SU-DHL-6 (cell line): ENCODE data around the gene PMM2.

Experiments
- H2AFZ ChIP-seq: fragments of 200-600 bp; sonication (generic); 2 replicates; pipeline ENCODE4 v1.6.1; 2014; ENCODE audit warnings: low read depth, mild to moderate bottlenecking, moderate library complexity, mixed read lengths, antibody characterized with exemption, low read length; ENCODE audit not compliant: severe bottlenecking
- H3F3A ChIP-seq: fragments of 200-600 bp; shearing (Covaris generic); 2 replicates; pipeline ENCODE4 v1.6.0; 2016; ENCODE audit warnings: antibody characterized with exemption, mild to moderate bottlenecking; ENCODE audit not compliant: insufficient read depth
- H3K27ac ChIP-seq: fragments of 200-600 bp; sonication (generic); 2 replicates; pipeline ENCODE4 v1.5.1; 2016; ENCODE audit warnings: low read depth, mild to moderate bottlenecking, low read length, moderate library complexity, mixed read lengths
- H3K27me3 ChIP-seq: fragments of 200-600 bp; sonication (generic), shearing (Covaris generic); 2 replicates; pipeline ENCODE4 v1.6.0; 2014; ENCODE audit warnings: mild to moderate bottlenecking, low read length
- H3K36me3 ChIP-seq: fragments of 200-600 bp; sonication (generic); 2 replicates; pipeline ENCODE4 v1.6.1; 2014; ENCODE audit warnings: mild to moderate bottlenecking, low read length, mixed read lengths
- H3K4me2 ChIP-seq: fragments of 300-600, 200-600 bp; shearing (Covaris generic), sonication (generic); 2 replicates; pipeline ENCODE4 v1.6.0; 2014; ENCODE audit warnings: low read length, low read depth, mild to moderate bottlenecking; ENCODE audit not compliant: poor library complexity, severe bottlenecking
- H3K4me3 ChIP-seq: fragments of 200-600 bp; sonication (generic); 2 replicates; pipeline ENCODE4 v1.5.1; 2014; ENCODE audit warnings: antibody characterized with exemption, low read length, mild to moderate bottlenecking, mixed read lengths; ENCODE audit not compliant: insufficient read depth, poor library complexity, severe bottlenecking
- H3K79me2 ChIP-seq: fragments of 200-600 bp; sonication (generic); 2 replicates; pipeline ENCODE4 v1.6.1; 2014; ENCODE audit warnings: mild to moderate bottlenecking, low read length, moderate library complexity; ENCODE audit not compliant: insufficient read depth
- H3K9ac ChIP-seq: fragments of 200-600 bp; sonication (generic); 2 replicates; pipeline ENCODE4 v1.7.0; 2014; ENCODE audit warnings: mild to moderate bottlenecking, low read length
- H3K9me2 ChIP-seq: fragments of 200-600 bp; sonication (generic); replicated peaks from 2 replicates; pipeline ENCODE4 v1.6.1; 2014; ENCODE audit warnings: low read length; ENCODE audit not compliant: insufficient read depth
- H3K9me3 ChIP-seq: fragments of 200-600 bp; sonication (generic); 2 replicates; pipeline ENCODE4 v1.6.1; 2014; ENCODE audit warnings: low read length, mixed read lengths; ENCODE audit not compliant: insufficient read depth
- H4K20me1 ChIP-seq: fragments of 200-600 bp; sonication (generic); 2 replicates; pipeline ENCODE4 v1.6.1; 2014; ENCODE audit warnings: low read depth, mild to moderate bottlenecking, antibody characterized with exemption, low read length, moderate library complexity, mixed read lengths
- EZH2phosphoT487 ChIP-seq: fragments of 200-600 bp; sonication (generic), shearing (Covaris generic); conservative IDR thresholded peaks from 2 replicates; pipeline ENCODE4 v1.6.1; 2018; ENCODE audit warnings: mild to moderate bottlenecking, antibody characterized with exemption, low read length, moderate library complexity, mixed read lengths
- TF ChIP-seq, protein P1 (sequence below): fragments of 200-600 bp; sonication (generic); IDR thresholded peaks from one replicate; pipeline ENCODE4 v1.5.1; 2017; ENCODE audit warnings: antibody characterized with exemption, mild to moderate bottlenecking, low read length, moderate library complexity; ENCODE audit not compliant: insufficient read depth, poor library complexity, severe bottlenecking

PMM2 gene

DNA sequence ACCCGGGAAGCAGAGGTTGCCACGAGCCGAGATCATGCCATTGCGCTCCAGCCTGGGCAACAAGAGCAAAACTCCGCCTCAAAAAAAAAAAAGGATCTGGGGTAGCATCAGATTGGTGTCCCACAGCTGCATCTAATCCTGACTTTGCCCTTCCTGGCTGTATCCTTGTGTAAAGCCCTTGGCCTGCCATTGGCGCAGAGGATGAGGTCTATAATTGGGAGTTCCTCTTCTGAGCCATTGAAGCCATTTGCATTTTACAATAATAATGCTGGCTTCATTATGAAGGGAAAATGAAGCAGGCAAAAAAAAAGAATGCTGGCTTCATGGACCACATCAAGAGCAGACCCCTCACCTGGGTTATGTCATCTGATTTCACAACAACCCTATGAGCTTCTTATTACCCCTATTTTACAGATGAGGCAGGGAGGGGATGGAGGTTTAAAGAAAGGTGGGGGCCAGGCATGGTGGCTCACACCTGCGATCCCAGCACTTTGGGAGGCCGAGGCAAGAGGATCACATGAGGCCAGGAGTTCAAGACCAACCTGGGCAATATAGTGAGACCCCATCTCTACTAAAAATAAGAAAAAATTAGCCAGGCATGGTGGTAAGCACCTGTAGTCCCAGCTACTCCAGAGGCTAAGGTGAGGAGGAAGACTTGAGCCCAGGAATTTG is 83.3 kb downstream of the PMM2 start:
- H3K4me2 ChIP-seq = no peak overlapping the region
- no peaks in the 10 kb centered on the region for H3F3A ChIP-seq
- H3K9ac ChIP-seq = no peak overlapping the region
- TF ChIP-seq, protein P1, sequence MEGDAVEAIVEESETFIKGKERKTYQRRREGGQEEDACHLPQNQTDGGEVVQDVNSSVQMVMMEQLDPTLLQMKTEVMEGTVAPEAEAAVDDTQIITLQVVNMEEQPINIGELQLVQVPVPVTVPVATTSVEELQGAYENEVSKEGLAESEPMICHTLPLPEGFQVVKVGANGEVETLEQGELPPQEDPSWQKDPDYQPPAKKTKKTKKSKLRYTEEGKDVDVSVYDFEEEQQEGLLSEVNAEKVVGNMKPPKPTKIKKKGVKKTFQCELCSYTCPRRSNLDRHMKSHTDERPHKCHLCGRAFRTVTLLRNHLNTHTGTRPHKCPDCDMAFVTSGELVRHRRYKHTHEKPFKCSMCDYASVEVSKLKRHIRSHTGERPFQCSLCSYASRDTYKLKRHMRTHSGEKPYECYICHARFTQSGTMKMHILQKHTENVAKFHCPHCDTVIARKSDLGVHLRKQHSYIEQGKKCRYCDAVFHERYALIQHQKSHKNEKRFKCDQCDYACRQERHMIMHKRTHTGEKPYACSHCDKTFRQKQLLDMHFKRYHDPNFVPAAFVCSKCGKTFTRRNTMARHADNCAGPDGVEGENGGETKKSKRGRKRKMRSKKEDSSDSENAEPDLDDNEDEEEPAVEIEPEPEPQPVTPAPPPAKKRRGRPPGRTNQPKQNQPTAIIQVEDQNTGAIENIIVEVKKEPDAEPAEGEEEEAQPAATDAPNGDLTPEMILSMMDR = no peak
- TF ChIP-seq EZH2phosphoT487 = no peak
- no peaks in the 10 kb centered on the region for H3K36me3 ChIP-seq
- no peaks in the 10 kb centered on the region for H3K79me2 ChIP-seq
- H2AFZ ChIP-seq = no peak overlapping the region
- no peak overlapping the region for H3K4me3 ChIP-seq
- H3K27me3 ChIP-seq = no peaks in the 10 kb centered on the region
- no peaks in the 10 kb centered on the region for H3K9me2 ChIP-seq
- no peaks in the 10 kb centered on the region for H3K9me3 ChIP-seq
- H3K27ac ChIP-seq = no peak overlapping the region
- no peaks in the 10 kb centered on the region for H4K20me1 ChIP-seq

DNA sequence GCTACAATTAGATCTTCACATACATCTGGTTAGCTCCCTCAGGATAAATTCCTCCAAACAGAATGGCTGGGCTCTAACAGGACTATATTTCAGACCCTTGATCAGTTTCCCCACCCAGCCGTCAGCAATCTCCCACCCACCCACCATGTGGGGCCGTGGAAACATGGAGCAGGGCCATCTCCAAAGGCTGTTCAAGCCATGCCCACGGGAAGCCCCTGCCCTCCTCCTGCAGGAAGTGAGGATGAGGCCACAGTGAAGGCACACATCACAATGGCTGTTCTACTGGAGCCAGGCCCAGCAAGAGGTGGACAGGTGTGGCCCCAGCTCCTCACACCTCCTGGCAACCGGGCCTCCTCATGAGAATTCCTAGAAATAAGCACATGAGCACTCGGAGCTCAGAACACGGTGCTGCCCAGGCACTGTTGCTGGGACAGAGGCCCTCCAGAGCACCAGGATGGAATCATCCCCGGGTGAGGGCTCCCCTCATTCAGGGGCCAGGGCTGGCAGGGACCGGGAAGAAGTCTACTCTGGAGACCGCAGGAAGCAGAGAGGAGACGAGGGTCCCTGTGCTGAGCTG is 84.5 kb downstream of the PMM2 start, which contains the start of gene LITAFD:
Gene LITAFD (plus strand): TSS at position 311 of the 577 bp plus-strand sequence. CDS start 2,005 bp downstream, outside the sequence.
- H3F3A ChIP-seq = no peaks in the 10 kb centered on the region
- H3K9ac ChIP-seq = no peak within 1 kb of the TSS
- no peak within 1 kb of the TSS for H2AFZ ChIP-seq
- H3K4me3 ChIP-seq = no peak within 1 kb of the TSS
- no peaks in the 10 kb centered on the region for H3K9me3 ChIP-seq
- no peaks in the 10 kb centered on the region for H3K36me3 ChIP-seq
- H3K27me3 ChIP-seq = no peaks in the 10 kb centered on the region
- H3K4me2 ChIP-seq = no peak within 1 kb of the TSS
- H3K27ac ChIP-seq = no peak within 1 kb of the TSS
- no peaks in the 10 kb centered on the region for H3K79me2 ChIP-seq
- no peaks in the 10 kb centered on the region for H4K20me1 ChIP-seq
- H3K9me2 ChIP-seq = no peaks in the 10 kb centered on the region
- TF ChIP-seq, protein P1 = no peak
- TF ChIP-seq EZH2phosphoT487 = no peak

DNA sequence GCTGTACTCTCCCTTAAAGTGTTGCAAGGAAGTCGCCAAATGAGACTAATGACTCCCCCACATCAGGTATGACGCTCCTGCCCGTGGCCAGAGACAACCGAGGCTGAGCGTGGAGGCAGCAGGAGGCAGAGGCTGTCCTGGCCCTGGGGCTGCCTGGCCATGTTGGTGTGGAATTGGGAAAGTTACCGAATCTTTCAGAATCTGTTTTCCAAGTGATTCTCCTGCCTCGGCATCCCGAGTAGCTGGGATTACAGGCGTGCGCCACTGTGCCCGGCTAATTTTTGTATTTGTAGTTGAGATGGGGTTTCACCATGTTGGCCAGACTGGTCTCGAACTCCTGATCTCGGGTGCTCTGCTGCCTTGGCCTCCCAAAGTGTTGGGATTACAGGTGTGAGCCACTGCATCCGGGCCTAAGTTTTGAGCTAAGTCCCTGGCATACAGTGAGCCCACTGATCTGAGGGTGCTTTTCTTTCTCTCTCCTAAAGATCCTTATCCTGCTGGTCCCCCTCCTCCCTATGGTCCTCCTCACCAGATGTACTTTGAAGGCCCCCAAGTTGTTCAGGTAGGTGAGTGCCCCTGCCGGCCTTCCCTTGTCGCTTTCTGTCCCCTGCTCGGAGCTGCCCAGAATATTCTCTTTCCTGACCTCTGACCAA is 85.2 kb downstream of the PMM2 start:
- Histone ChIP-seq H3K27me3 (no peaks in the 10 kb centered on the region), H4K20me1 (no peaks in the 10 kb centered on the region), H3K9ac (no peak overlapping the region), H3K4me2 (no peak overlapping the region), H3K36me3 (no peaks in the 10 kb centered on the region), H3K4me3 (no peak overlapping the region), H3K9me2 (no peaks in the 10 kb centered on the region), H3F3A (no peaks in the 10 kb centered on the region; the same call in 1 of the 2 replicates), H3K9me3 (no peaks in the 10 kb centered on the region), H3K27ac (no peak overlapping the region), H3K79me2 (no peaks in the 10 kb centered on the region), H2AFZ (no peak overlapping the region)
- TF ChIP-seq EZH2phosphoT487 = no peak
- TF ChIP-seq, protein P1 = no peak
